ENCODE data around the gene B4GALT6. TPM values are rescaled to one million over a fixed set of nuclear protein-coding genes. Genes with fewer than 3 reads are reported as not detected.

Gene B4GALT6
- polyA plus RNA-seq, 2 donors, result 1.2 to 2.4 TPM

DNA sequence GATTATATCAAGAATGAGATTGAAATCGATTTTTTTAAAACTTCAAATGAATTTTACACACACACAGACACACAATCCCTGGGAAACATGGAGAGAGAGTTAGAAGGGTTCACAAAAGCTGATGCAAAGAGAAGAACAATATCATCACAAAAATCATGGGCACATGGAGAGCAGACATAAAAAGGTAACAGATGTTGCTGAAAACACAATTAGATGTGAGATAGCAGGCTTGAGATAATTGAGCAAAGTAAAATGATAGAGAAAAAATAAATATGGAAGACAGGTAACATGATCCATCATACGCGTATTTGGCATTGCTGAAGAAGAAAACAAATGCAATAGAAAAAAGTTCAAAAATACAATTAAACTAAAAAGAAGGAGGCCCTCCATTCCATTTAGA, 11.6 kb upstream of the B4GALT6 start:
- Histone ChIP-seq H3K27me3 (ENCODE audit: control insufficient read depth in 1 of 2, insufficient read depth in 2 of 2, low read length in 2 of 2) (no peaks in the 10 kb centered on the region), H3K27ac (ENCODE audit: low read depth in 2 of 2, low read length in 1 of 2) (no peak overlapping the region), H3K36me3 (ENCODE audit: control insufficient read depth in 2 of 2, insufficient read depth in 2 of 2, low read length in 1 of 2) (no peaks in the 10 kb centered on the region), H3K4me3 (ENCODE audit: low read depth in 1 of 2, low read length in 2 of 2) (no peak overlapping the region), H3K4me1 (ENCODE audit: control insufficient read depth in 2 of 2, insufficient read depth in 2 of 2, low read length in 1 of 2) (no peaks in the 10 kb centered on the region), H3K9me3 (ENCODE audit: control insufficient read depth in 2 of 2, insufficient read depth in 1 of 2, low read depth in 1 of 2, low read length in 1 of 2) (peaks cover 0 to 2% of the 10 kb centered on the region in 2 donors)
- WGBS, 2 donors, result 85 to 93% methylated on average over 3 of the region's 3 CpGs

DNA sequence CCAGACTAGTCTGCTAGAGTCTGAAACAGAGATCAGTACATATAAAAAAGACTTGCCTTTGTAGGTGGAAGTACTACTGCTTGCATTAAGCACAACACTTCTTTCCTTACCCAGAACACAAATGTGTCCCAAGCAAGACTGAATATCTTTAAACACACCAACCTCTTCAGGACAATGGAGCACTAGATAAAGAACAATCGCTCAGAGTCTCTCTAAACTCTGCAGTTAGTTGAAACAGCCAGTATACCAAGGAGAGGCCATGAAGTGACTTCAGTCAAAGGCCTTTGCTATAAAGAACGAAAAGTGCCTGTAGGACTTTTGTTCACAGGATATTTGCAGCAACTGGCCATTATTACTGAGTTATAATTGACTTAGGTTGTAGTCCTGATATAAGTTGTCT, 9.9 kb upstream of the B4GALT6 start:
- H3K36me3 ChIP-seq (ENCODE audit: control insufficient read depth in 2 of 2, insufficient read depth in 2 of 2, low read length in 1 of 2), result no peaks in the 10 kb centered on the region
- WGBS, 2 donors, result 86 to 87% methylated on average over 2 of the region's 2 CpGs
- H3K4me1 ChIP-seq (ENCODE audit: control insufficient read depth in 2 of 2, insufficient read depth in 2 of 2, low read length in 1 of 2), result no peaks in the 10 kb centered on the region
- H3K4me3 ChIP-seq (ENCODE audit: low read depth in 1 of 2, low read length in 2 of 2), result no peak overlapping the region
- H3K9me3 ChIP-seq (ENCODE audit: control insufficient read depth in 2 of 2, insufficient read depth in 1 of 2, low read depth in 1 of 2, low read length in 1 of 2), result peaks cover 0 to 2% of the 10 kb centered on the region in 2 donors
- no peaks in the 10 kb centered on the region for H3K27me3 ChIP-seq (ENCODE audit: control insufficient read depth in 1 of 2, insufficient read depth in 2 of 2, low read length in 2 of 2)
- H3K27ac ChIP-seq (ENCODE audit: low read depth in 2 of 2, low read length in 1 of 2), result no peak overlapping the region

DNA sequence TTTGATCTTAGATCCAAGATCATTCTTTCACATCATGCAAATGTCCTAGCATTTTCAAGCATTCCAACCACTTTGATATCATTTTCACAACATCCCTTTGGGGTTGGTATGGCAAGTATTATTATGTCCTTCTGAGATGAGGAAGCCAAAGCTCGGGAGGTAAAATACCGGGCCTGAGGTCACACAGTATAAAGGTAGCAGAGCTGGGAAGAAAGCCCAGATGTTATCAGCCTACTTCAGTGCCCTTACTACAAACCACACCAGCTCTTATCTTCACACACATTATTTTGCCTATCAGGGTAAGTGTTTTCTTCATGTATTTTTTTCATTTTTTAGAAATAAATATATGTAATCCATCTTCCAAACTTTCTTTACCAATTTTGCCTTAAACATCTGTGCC, 4.2 kb upstream of the B4GALT6 start:
- WGBS, 2 donors, result 53 to 56% methylated on average over 2 of the region's 2 CpGs

DNA sequence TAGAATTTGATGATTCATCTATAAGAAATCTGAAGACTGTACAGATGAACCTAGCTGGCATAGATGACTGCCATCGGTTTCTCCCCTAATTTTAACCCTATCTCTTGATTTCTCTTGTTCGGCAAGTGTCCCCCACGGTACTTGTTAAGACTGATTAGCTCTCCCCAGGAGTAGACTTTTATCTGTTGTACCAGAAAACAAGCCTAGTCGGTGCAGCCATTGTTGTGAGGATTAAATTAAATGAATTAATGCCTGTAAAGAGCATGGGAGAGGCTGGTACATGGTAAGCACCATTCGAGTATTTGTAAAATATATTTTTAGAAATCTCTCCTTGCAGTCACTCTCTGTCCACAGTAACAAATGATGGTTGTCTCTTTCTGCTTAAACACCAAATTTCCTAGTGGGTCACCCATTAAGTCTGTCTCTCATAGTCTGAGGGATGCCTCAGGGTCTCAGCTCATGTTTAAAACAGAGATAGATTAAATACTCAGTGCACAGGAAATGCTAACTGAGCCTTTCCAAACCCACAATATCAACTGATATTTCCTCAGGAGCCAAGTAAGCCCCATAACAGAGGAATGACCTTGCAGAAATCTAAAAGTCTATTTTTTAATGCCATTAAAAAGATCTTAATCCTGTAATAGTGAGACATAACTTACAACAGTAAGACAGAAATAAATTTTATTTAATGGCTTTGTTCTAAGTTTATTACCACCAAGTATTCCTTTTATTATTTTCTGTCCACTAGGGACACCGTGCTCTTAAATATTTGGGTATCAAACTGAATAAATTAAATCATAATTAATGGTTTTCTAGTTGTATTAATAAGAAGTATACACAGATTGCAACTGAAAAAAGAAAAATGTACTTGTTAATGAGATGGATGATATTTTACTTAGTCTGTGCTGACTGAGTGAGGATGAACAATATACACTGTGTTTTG, 2.9 kb upstream of the B4GALT6 start:
- H3K27me3 ChIP-seq (ENCODE audit: control insufficient read depth in 1 of 2, insufficient read depth in 2 of 2, low read length in 2 of 2), result no peaks in the 10 kb centered on the region
- H3K4me1 ChIP-seq (ENCODE audit: control insufficient read depth in 2 of 2, insufficient read depth in 2 of 2, low read length in 1 of 2), result peaks cover 2 to 3% of the 10 kb centered on the region in 2 donors
- H3K36me3 ChIP-seq (ENCODE audit: control insufficient read depth in 2 of 2, insufficient read depth in 2 of 2, low read length in 1 of 2), result no peaks in the 10 kb centered on the region
- no peak overlapping the region for H3K27ac ChIP-seq (ENCODE audit: low read depth in 2 of 2, low read length in 1 of 2)
- 66 to 69% methylated on average over 6 of the region's 6 CpGs for WGBS, 2 donors
- H3K9me3 ChIP-seq (ENCODE audit: control insufficient read depth in 2 of 2, insufficient read depth in 1 of 2, low read depth in 1 of 2, low read length in 1 of 2), result no peaks in the 10 kb centered on the region
- H3K4me3 ChIP-seq (ENCODE audit: low read depth in 1 of 2, low read length in 2 of 2), result no peak overlapping the region

More for the DNA sequence above, 4.2 kb upstream of the B4GALT6 start:
- H3K4me1 ChIP-seq (ENCODE audit: control insufficient read depth in 2 of 2, insufficient read depth in 2 of 2, low read length in 1 of 2), result peaks cover 2 to 3% of the 10 kb centered on the region in 2 donors
- H3K27me3 ChIP-seq (ENCODE audit: control insufficient read depth in 1 of 2, insufficient read depth in 2 of 2, low read length in 2 of 2), result no peaks in the 10 kb centered on the region
- no peaks in the 10 kb centered on the region for H3K9me3 ChIP-seq (ENCODE audit: control insufficient read depth in 2 of 2, insufficient read depth in 1 of 2, low read depth in 1 of 2, low read length in 1 of 2)
- H3K4me3 ChIP-seq (ENCODE audit: low read depth in 1 of 2, low read length in 2 of 2), result no peak overlapping the region
- no peaks in the 10 kb centered on the region for H3K36me3 ChIP-seq (ENCODE audit: control insufficient read depth in 2 of 2, insufficient read depth in 2 of 2, low read length in 1 of 2)
- no peak overlapping the region for H3K27ac ChIP-seq (ENCODE audit: low read depth in 2 of 2, low read length in 1 of 2)

DNA sequence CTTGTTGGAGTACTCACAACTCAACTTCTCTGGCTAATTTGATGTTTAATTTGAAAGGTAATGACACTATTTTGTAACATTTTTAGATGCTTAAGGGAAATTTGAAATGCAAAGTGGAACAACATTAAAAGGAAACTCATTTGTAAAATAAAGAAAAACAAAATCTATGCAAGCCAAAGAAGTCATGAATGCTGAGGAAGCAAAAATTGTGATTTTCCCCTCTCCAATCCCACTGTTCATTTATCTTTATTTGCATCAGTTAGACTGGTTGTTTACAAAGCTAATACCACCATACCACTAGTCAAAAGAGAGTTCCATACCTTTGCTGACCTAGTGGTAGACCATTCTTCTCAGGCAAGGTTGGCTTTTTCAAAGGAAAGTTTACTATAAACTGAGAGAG, 2.2 kb upstream of the B4GALT6 start:
- H3K27me3 ChIP-seq (ENCODE audit: control insufficient read depth in 1 of 2, insufficient read depth in 2 of 2, low read length in 2 of 2), result no peaks in the 10 kb centered on the region
- no peaks in the 10 kb centered on the region for H3K9me3 ChIP-seq (ENCODE audit: control insufficient read depth in 2 of 2, insufficient read depth in 1 of 2, low read depth in 1 of 2, low read length in 1 of 2)
- H3K4me1 ChIP-seq (ENCODE audit: control insufficient read depth in 2 of 2, insufficient read depth in 2 of 2, low read length in 1 of 2), result peaks cover 2 to 3% of the 10 kb centered on the region in 2 donors
- no peaks in the 10 kb centered on the region for H3K36me3 ChIP-seq (ENCODE audit: control insufficient read depth in 2 of 2, insufficient read depth in 2 of 2, low read length in 1 of 2)
- H3K4me3 ChIP-seq (ENCODE audit: low read depth in 1 of 2, low read length in 2 of 2), result no peak overlapping the region
- no peak overlapping the region for H3K27ac ChIP-seq (ENCODE audit: low read depth in 2 of 2, low read length in 1 of 2)

DNA sequence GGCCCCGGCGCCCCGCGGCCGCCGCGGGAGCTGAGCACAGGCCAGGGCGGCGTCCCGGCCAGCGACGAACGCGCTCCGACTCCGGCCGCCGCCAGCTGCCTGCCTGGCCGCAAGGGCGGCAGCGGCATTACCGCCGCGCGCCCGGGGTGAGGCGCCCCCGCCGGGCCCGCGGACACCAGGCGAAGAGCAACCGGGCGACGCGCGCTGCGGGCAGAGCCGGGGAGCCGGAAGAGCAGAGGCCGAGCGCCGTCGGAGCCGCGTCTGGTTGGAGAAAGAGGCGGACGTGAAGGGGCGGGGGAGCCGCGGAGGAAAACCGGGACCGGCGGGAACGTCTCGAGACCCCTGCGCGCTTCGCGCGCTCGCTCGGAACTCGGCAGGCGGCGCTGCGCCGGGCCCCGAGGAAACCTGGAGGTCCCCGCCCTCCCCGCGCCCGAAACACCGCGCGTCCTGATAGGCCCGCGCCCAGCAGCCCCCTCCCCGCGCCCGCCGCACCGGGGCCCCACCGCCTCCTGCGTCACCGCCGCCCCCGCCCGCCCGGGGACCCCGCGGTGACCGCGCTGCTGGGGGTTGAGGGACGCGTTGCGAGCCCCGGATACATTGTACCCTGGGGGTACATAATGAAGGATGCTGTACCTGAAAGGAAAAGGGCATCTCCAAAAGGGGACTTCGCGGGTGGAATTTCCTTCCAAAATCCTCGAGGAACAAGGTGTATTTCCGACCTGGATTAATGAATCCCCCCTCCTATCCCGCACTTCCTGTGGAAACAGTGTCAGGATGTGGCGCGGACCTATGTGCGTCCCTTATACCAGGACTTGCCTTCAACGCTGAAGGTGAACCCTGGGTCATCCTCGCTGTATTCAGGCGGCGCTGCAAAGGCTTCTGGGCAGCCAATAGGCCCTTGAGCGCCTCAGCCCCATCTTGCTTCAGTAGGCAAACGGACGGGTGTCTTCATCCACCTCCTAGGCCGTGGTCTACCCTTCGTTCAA, 1.0 kb upstream of the B4GALT6 start:
- no peaks in the 10 kb centered on the region for H3K36me3 ChIP-seq (ENCODE audit: control insufficient read depth in 2 of 2, insufficient read depth in 2 of 2, low read length in 1 of 2)
- 2% methylated on average over 97 to 115 of the region's 115 CpGs for WGBS, 2 donors
- no peaks in the 10 kb centered on the region for H3K9me3 ChIP-seq (ENCODE audit: control insufficient read depth in 2 of 2, insufficient read depth in 1 of 2, low read depth in 1 of 2, low read length in 1 of 2)
- H3K4me1 ChIP-seq (ENCODE audit: control insufficient read depth in 2 of 2, insufficient read depth in 2 of 2, low read length in 1 of 2), result peaks cover 3% of the 10 kb centered on the region in 2 donors
- peak overlapping the region; percentile 55 to 68 for H3K4me3 ChIP-seq (ENCODE audit: low read depth in 1 of 2, low read length in 2 of 2)
- H3K27me3 ChIP-seq (ENCODE audit: control insufficient read depth in 1 of 2, insufficient read depth in 2 of 2, low read length in 2 of 2), result no peaks in the 10 kb centered on the region
- H3K27ac ChIP-seq (ENCODE audit: low read depth in 2 of 2, low read length in 1 of 2), result peak overlapping the region; percentile 59 to 63

DNA sequence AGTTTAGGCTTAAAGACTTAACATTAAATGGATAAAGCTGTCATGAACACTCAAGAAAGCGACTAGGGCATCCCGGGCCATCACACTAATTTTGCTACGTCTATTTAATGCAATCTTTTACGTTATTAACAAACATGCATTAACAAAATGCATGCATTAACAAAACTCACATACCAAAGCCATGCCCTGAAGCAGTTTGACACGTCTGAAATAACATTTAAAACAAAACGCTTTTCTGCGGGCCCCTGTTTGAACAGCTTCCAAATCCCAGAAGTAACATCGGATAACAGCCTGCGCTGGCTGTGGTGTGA, 458 bp downstream of the B4GALT6 start:
- Histone ChIP-seq H3K36me3 (ENCODE audit: control insufficient read depth in 2 of 2, insufficient read depth in 2 of 2, low read length in 1 of 2) (no peaks in the 10 kb centered on the region), H3K27ac (ENCODE audit: low read depth in 2 of 2, low read length in 1 of 2) (peak overlapping the region in 1 of 2 donors; percentile 61), H3K9me3 (ENCODE audit: control insufficient read depth in 2 of 2, insufficient read depth in 1 of 2, low read depth in 1 of 2, low read length in 1 of 2) (no peaks in the 10 kb centered on the region), H3K27me3 (ENCODE audit: control insufficient read depth in 1 of 2, insufficient read depth in 2 of 2, low read length in 2 of 2) (no peaks in the 10 kb centered on the region), H3K4me3 (ENCODE audit: low read depth in 1 of 2, low read length in 2 of 2) (peak overlapping the region; percentile 55 to 68), H3K4me1 (ENCODE audit: control insufficient read depth in 2 of 2, insufficient read depth in 2 of 2, low read length in 1 of 2) (peaks cover 3 to 9% of the 10 kb centered on the region in 2 donors)
- 10 to 11% methylated on average over 9 of the region's 9 CpGs for WGBS, 2 donors

DNA sequence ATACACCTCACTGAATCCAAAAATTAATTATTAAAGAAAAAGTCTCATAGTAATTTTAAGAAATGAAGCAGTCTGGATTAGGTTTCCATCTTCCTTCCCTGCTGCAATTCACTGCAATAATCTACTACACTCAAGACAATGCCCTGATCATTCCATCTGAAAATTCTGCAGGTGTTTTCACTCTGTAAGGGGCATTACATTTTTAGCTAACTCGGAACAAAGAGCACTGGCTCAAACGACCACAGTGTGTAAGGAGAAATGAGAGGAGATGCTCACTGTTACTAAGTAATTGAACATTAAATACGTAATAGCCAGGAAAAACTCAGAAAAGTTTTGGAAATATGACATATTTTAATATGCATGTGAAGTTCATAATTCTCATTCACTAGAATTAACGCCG, 1.3 kb downstream of the B4GALT6 start:
- H3K9me3 ChIP-seq (ENCODE audit: control insufficient read depth in 2 of 2, insufficient read depth in 1 of 2, low read depth in 1 of 2, low read length in 1 of 2), result no peaks in the 10 kb centered on the region
- no peaks in the 10 kb centered on the region for H3K27me3 ChIP-seq (ENCODE audit: control insufficient read depth in 1 of 2, insufficient read depth in 2 of 2, low read length in 2 of 2)
- no peaks in the 10 kb centered on the region for H3K36me3 ChIP-seq (ENCODE audit: control insufficient read depth in 2 of 2, insufficient read depth in 2 of 2, low read length in 1 of 2)
- no peak overlapping the region for H3K27ac ChIP-seq (ENCODE audit: low read depth in 2 of 2, low read length in 1 of 2)
- H3K4me3 ChIP-seq (ENCODE audit: low read depth in 1 of 2, low read length in 2 of 2), result no peak overlapping the region
- WGBS, 2 donors, result 68 to 73% methylated on average over 5 of the region's 5 CpGs
- peaks cover 6 to 12% of the 10 kb centered on the region in 2 donors for H3K4me1 ChIP-seq (ENCODE audit: control insufficient read depth in 2 of 2, insufficient read depth in 2 of 2, low read length in 1 of 2)

DNA sequence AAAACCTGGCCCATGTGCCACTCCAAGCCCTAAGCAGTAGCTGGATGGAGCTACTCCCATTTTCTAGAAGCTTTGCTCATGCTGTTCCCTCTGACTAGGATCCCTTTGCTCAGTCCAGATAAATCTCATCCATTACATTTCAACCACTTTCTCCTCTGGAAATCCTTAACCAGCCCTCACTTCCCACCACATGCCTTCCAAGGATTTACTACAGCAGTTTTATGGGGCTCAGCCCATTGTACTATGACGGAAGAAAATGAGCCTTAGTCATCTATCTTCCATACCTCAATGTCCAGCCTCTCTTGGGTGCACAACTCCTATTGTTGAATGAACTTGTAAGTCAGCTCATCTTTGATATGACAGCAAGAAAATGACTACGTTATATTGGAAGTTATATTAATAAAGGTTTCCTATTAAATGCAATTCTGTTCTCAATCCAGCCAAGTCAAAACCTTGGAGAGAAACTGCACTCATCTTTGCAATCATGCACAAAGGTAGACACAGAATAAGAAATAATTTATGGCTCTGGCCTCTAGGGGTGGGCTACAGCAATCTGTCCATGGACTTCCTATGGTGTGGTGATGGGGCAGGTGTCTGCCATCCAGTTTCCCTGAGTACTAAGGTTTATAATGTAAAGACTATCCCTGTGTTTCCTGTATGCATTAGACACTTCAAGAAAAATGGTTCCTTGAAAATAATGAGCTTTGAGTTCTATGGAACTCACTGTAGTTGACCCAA, 3.4 kb downstream of the B4GALT6 start:
- peaks cover 6 to 12% of the 10 kb centered on the region in 2 donors for H3K4me1 ChIP-seq (ENCODE audit: control insufficient read depth in 2 of 2, insufficient read depth in 2 of 2, low read length in 1 of 2)
- no peaks in the 10 kb centered on the region for H3K9me3 ChIP-seq (ENCODE audit: control insufficient read depth in 2 of 2, insufficient read depth in 1 of 2, low read depth in 1 of 2, low read length in 1 of 2)
- H3K4me3 ChIP-seq (ENCODE audit: low read depth in 1 of 2, low read length in 2 of 2), result no peak overlapping the region
- no peaks in the 10 kb centered on the region for H3K27me3 ChIP-seq (ENCODE audit: control insufficient read depth in 1 of 2, insufficient read depth in 2 of 2, low read length in 2 of 2)
- no peaks in the 10 kb centered on the region for H3K36me3 ChIP-seq (ENCODE audit: control insufficient read depth in 2 of 2, insufficient read depth in 2 of 2, low read length in 1 of 2)
- H3K27ac ChIP-seq (ENCODE audit: low read depth in 2 of 2, low read length in 1 of 2), result no peak overlapping the region
- WGBS, 2 donors, result 77 to 83% methylated on average over 2 of the region's 2 CpGs
